NCI-H1092 (cell line): ENCODE results near the gene LRRC38.
"Not testable (repeated sequence)": the region's sequence is repeated elsewhere in the genome, so short reads cannot be mapped to it uniquely, and the experiment has no call there.

Experiments used
- DNase-seq: peaks from one replicate; lab custom pipeline; 2025; lab: John Stamatoyannopoulos, UW

The LRRC38 gene

DNA sequence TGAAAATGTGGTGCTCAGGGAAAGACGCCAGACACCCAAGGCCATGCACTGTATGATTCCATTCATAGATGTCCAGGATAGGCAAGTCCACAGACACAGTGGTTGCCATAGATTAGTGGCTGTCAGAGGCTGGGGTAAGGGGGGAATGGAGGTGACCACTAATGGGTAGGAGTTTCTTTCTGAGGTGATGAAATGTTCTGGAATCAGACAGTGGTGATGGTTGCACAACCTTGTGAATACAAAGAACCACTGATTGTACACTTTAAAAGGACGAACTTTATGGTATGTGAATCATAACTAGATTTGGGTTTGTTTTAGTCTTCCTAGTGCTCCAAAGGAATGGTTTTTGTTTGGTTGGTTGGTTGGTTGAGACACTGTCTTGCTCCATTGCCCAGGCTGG is 51.8 kb downstream of the LRRC38 start:
- DNase-seq, result no peak

DNA sequence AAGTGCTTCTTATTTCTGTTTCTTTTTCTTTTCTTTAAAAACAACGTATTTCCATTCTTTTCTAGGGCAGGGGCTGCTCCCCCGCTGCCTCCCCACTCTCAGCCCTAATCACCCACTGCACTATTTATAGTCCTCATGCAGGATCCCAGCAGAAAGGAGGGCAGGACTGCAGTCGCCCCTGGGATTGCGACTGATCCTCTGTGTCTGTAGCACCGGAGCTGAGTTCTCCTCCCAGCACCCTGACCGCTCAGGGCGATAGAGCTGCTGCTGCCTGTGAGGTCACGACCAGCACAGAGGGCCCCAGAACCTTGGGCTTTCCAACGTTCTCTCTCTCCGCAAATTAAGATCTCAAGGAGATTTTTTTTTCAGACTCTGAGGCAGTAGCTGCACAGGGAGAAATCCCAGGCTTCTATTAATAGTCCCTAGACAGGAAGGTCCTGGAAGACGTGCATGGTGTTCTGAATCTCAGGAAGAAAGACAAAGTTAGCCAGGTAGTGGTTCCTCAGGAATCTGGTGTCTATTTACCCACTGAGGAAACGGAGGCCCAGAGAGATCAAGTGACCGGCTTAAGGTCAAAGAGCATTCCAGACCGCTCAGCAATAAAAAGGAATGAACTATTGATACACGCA is 56.8 kb downstream of the LRRC38 start:
- DNase-seq, result no peak

DNA sequence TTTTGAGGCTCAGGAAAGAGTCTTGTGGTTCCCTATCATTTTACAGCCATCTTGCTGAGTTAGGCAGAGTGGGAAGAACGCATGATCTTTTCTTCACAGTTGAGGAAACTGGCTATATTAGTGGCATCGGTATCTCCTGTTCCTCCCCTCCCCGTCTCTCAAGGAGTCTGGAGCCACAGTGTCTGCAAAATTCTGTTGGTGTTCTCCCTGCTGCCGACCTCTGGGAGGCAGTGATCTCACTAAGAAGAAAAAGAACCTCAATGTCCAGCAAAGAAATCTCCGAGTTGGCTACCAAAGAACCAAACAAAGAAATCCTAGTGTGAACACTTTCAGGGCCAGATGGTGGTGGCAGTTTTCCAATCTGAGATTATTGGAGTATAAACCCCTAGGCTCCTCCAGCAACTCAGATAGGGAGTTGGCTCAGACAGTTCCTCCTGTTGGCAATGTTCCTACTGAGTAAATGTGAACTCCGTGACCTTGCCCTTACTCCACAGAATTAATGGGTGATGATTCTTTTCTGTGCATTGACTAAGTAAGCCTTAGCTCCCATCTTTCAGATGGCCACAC is 62.3 kb downstream of the LRRC38 start:
- no peak for DNase-seq

DNA sequence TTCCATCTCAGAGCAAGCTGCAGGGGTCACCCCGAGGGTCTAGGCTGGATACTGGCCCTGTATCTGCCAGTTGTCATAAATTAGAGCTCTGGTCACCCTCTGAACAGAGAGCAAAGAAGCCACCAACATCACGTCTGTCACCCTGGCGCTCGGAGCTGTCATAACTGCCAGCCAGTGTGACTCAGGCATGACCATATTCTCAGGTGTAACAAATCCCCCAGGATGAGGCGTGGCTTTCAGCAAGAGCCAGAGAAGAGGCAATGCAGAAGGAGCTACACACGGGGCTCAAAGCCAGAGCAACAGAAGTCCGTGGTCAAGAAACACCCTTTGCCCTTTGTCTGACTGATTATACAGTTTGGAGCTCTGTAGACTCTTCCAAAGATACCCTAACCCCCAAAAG is 63.6 kb downstream of the LRRC38 start:
- no peak for DNase-seq

DNA sequence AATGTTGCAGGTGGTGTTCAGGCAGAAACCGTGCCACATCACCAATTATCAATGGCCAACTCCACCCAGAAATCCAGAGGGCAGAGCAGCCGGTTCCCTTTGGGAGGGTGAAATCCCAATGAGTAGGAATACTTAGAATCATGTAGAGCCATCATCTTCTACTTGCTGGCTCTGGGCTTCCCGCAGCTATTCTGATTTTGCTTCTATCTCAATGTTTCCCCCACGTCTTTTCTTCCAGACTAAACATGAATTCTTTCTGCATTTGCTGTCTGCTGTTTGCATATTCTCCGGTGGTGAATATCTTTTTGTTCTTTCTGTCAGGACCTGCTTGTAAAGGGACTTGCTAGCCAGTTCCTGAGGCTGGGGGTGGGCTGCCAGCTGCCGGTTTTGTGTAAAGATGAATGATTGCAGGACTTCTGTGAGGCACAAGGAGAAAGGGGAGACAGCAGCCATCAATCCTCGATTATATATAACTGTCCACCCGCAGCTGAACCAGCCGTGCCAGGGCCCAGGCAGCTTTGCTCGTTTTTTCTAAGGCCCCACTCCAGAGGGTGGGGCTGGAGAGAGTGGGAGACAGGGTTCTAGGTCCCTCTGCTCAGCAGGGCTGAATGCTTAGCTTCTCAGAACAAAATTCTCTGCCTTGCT is 70.3 kb downstream of the LRRC38 start:
- DNase-seq, result no peak

DNA sequence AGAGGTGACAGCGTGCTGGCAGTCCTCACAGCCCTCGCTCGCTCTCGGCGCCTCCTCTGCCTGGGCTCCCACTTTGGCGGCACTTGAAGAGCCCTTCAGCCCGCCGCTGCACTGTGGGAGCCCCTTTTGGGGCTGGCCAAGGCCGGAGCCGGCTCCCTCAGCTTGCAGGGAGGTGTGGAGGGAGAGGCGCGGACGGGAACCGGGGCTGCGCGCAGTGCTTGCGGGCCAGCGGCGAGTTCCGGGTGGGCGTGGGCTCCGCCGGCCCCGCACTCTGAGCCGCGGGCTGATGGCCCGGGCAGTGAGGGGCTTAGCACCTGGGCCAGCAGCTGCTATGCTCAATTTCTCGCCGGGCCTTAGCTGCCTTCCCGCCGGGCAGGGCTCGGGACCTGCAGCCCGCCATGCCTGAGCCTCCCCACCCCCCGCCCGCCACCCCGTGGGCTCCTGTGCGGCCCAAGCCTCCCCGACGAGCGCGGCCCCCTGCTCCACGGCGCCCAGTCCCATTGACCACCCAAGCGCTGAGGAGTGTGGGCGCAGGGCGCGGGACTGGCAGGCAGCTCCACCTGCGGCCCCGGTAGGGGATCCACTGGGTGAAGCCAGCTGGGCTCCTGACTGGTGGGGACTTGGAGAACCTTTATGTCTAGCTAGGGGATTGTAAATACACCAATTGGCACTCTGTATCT is 74.6 kb downstream of the LRRC38 start:
- not testable (repeated sequence) for DNase-seq

DNA sequence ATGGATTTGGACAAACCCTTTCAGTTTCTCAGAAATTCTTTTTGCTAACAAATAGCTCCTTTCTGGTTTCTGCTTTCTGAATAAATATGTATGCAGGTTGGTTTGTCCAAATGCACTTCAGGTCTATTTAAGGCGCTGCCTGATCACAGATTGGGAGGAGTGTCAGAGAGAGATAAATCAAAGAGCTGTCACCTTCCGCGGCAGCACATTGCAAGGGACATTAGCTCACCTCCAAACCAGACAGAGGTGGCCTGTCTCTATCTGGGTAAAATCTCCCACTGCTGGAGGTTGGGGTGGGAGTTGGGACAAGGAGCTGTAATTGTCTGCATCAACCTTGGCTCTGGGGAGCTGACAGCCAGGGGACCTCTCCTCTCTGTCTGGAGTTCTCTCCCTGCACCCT is 78.3 kb downstream of the LRRC38 start:
- no peak for DNase-seq

DNA sequence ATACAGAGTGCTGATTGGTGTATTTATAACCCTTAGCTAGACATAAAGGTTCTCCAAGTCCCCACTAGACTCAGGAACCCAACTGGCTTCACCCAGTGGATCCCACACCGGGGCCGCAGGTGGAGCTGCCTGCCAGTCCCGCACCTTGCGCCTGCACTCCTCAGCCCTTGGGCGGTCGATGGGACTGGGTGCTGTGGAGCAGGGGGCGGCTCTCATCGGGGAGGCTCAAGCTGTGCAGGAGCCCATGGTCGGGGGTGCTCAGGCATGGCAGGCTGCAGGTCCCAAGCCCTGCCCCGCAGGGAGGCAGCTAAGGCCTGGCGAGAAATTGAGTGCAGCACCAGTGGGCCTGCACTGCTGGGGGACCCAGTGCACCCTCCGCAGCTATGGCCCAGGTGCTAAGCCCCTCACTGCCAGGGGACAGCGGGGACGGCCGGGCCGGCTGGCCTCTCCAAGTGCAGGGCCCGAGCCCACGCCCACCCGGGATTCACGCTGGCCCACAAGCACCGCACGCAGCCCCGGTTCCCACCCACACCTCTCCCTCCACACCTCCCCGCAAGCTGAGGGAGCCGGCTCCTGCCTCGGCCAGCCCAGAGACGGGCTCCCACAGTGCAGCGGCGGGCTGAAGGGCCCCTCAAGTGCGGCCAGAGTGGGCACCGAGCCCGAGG is 80.0 kb downstream of the LRRC38 start:
- DNase-seq, result not testable (repeated sequence)

DNA sequence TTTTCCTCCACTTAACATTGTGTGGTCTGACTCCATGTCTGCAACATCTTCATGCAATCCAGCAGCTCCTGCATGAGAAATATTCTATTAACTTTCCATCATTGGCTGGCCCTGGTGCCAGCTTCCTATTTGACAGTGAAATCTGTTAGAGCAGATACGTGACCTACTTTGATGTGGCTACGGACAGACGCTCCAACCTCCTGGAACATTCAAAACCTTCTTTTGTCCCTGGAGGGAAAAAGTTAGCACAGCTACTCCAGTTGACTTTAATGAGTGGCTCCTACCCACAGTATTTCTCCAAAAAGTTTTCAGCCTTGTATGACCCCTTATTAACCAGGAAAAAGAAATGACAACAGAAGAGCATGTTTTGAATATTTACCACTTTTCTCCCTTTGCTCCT is 81.6 kb downstream of the LRRC38 start:
- DNase-seq, result no peak

DNA sequence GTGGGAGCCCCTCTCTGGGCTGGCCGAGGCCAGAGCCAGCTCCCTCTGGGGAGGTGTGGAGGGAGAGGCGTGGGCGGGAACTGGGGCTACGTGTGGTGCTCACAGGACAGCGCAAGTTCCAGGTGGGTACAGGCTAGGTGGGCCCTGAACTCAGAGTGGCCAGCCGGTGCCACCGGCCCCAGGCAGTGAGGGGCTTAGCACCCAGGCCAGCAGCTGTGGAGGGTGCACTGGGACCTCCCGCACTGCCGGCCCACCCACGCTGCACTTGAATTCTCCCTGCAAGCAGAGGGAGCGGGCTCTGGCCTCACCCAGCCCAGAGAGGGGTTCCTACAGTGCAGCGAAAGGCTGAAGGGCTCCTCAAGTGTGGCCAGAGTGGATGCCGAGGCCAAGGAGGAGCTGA is 83.3 kb downstream of the LRRC38 start:
- no peak for DNase-seq
